HL-60 (cell line): ENCODE measurements around the gene ATG3.

Experiments
- DNase-seq, 2 experiments: peaks; one replicate each; pipeline ENCODE4 v3.0.0-alpha.2; 2010 to 2020; ENCODE audit warnings: low read depth in 1 of 2, low spot score in 1 of 2
- H3K27ac ChIP-seq: fragments of 250-450 bp; sonication (Bioruptor Pico); replicated peaks from 2 replicates; pipeline ENCODE4 v1.5.1; 2020; ENCODE audit warnings: mild to moderate bottlenecking, moderate library complexity
- H3K27me3 ChIP-seq: fragments of 250-450 bp; sonication (Bioruptor Pico); 2 replicates; pipeline ENCODE4 v1.5.1; 2021; ENCODE audit warnings: mild to moderate bottlenecking, moderate library complexity; ENCODE audit not compliant: insufficient read depth, poor library complexity, severe bottlenecking
- H3K4me3 ChIP-seq: replicated peaks from 2 replicates; pipeline ENCODE4 v1.5.1; 2011; ENCODE audit warnings: mild to moderate bottlenecking, control low read depth, low read length; ENCODE audit not compliant: insufficient read depth
- CTCF ChIP-seq: IDR thresholded peaks from one replicate; pipeline ENCODE4 v1.5.1; 2011; ENCODE audit warnings: low read length, control low read depth, inconsistent platforms; ENCODE audit not compliant: insufficient read depth
- GABPA ChIP-seq: IDR thresholded peaks from 2 replicates; pipeline ENCODE4 v1.6.1; 2012; ENCODE audit warnings: low read depth
- POLR2AphosphoS5 ChIP-seq: IDR thresholded peaks from 2 replicates; pipeline ENCODE4 v1.6.1; 2012; ENCODE audit warnings: low read depth
- SPI1 ChIP-seq: IDR thresholded peaks from 2 replicates; pipeline ENCODE4 v1.6.1; 2012; ENCODE audit warnings: low read depth, mild to moderate bottlenecking, borderline replicate concordance
- TF ChIP-seq, protein P1 (sequence below): IDR thresholded peaks from 2 replicates; pipeline ENCODE4 v1.6.1; 2012; ENCODE audit warnings: low read depth; ENCODE audit not compliant: insufficient replicate concordance

ATG3 gene

DNA sequence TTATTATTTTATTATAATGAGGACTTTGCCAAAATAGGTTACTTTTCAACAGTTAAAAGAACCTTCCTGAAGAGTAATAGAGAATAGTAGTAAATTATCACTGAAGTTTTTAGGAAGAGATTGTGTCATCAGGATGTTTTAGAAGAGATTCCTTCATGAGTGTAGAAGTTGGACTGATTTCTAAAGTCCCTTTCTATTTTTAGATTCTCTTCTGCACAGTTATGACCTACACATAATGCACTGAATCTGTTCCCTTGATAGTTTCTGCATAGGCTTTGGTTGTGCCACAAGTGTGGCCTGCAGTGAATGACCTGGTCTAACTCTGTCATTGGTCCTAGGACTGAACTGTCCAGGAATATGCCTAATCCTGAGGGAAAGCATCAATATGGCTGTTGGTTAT is 24.0 kb upstream of the ATG3 start:
- no peak overlapping the region for H3K27ac ChIP-seq
- H3K4me3 ChIP-seq, result no peak overlapping the region
- H3K27me3 ChIP-seq, result no peaks in the 10 kb centered on the region
- TF ChIP-seq, protein P1, sequence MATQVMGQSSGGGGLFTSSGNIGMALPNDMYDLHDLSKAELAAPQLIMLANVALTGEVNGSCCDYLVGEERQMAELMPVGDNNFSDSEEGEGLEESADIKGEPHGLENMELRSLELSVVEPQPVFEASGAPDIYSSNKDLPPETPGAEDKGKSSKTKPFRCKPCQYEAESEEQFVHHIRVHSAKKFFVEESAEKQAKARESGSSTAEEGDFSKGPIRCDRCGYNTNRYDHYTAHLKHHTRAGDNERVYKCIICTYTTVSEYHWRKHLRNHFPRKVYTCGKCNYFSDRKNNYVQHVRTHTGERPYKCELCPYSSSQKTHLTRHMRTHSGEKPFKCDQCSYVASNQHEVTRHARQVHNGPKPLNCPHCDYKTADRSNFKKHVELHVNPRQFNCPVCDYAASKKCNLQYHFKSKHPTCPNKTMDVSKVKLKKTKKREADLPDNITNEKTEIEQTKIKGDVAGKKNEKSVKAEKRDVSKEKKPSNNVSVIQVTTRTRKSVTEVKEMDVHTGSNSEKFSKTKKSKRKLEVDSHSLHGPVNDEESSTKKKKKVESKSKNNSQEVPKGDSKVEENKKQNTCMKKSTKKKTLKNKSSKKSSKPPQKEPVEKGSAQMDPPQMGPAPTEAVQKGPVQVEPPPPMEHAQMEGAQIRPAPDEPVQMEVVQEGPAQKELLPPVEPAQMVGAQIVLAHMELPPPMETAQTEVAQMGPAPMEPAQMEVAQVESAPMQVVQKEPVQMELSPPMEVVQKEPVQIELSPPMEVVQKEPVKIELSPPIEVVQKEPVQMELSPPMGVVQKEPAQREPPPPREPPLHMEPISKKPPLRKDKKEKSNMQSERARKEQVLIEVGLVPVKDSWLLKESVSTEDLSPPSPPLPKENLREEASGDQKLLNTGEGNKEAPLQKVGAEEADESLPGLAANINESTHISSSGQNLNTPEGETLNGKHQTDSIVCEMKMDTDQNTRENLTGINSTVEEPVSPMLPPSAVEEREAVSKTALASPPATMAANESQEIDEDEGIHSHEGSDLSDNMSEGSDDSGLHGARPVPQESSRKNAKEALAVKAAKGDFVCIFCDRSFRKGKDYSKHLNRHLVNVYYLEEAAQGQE, result no peak
- TF ChIP-seq GABPA (no peak), SPI1 (no peak), POLR2AphosphoS5 (no peak), CTCF (no peak)
- DNase-seq, result no peak

- Histone ChIP-seq H3K4me3 (no peak overlapping the region), H3K27ac (no peak overlapping the region), H3K27me3 (no peaks in the 10 kb centered on the region)
- TF ChIP-seq POLR2AphosphoS5 (no peak), CTCF (no peak), GABPA (no peak), SPI1 (no peak)
- TF ChIP-seq, protein P1, result no peak
- DNase-seq, result no peak
These were observed 21.3 kb upstream of the ATG3 start for GRCh38 chr3:112583105-112583504.

- TF ChIP-seq CTCF (peak; percentile 39), POLR2AphosphoS5 (no peak), SPI1 (peak; percentile 7; the same call in 1 of the 2 replicates)
- no peak overlapping the region for H3K4me3 ChIP-seq
- no peak overlapping the region for H3K27ac ChIP-seq
- no peaks in the 10 kb centered on the region for H3K27me3 ChIP-seq
- peak; percentile 28 to 38 for DNase-seq
These were observed 20.6 kb upstream of the ATG3 start for GRCh38 chr3:112582244-112582874.

DNA sequence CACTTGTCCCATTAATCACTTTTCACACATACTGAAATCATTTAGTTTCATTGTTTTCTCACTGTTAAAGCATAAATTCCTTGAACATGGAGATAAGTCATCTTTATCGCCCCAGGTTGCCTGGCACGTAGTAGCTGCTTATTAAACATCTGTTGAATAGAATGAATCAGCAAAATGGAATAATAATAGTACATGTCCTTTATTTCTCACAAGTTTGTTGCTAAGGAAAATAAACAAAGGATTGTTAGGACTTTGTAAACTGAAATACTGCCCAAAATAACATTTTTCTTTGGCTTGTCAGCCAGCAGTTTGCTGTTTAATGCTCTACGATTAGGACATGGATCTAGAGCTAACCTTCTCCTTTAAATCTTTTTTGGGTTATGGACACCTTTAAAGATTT is 17.9 kb upstream of the ATG3 start:
- Histone ChIP-seq H3K4me3 (no peak overlapping the region), H3K27ac (peak overlapping the region; percentile 62), H3K27me3 (no peaks in the 10 kb centered on the region)
- DNase-seq, result no peak
- TF ChIP-seq, protein P1, result no peak
- TF ChIP-seq POLR2AphosphoS5 (no peak), CTCF (no peak), GABPA (no peak), SPI1 (no peak)
